Neural progenitor cell (in vitro differentiated cells): ENCODE data around the gene TMEM231.

Experiments used
- EZH2 ChIP-seq: fragments of 200-600 bp; sonication (generic); IDR thresholded peaks from 2 replicates; pipeline ENCODE4 v1.6.1; 2017; ENCODE audit warnings: antibody characterized with exemption, mild to moderate bottlenecking, moderate library complexity
- TF ChIP-seq, protein P1 (sequence below): fragments of 200-600 bp; sonication (generic); IDR thresholded peaks from 2 replicates; pipeline ENCODE4 v1.5.1; 2017; ENCODE audit warnings: antibody characterized with exemption, mild to moderate bottlenecking

DNA sequence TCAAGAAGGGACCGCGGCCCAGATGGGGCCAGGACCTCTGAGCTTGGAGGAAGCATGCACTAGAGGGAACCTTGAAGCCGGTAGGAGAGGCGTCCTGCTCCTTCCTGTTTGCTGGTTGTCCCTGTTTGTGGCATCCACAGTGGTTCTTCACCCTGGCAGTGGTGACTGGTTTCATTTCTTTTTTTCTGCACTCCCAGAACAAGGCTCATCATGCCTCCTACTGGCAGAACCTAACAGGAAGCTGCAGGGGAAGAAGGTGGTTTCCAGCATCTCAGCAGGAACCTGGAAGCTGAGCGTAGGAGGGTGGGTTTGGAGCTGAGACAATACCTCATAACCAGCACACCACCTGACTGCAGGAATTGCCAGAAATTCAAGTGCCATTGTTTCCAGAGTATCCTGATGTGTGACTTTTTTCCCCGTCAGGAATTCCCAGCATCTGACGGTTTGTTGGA is 5.8 kb downstream of the TMEM231 start:
- TF ChIP-seq, protein P1, sequence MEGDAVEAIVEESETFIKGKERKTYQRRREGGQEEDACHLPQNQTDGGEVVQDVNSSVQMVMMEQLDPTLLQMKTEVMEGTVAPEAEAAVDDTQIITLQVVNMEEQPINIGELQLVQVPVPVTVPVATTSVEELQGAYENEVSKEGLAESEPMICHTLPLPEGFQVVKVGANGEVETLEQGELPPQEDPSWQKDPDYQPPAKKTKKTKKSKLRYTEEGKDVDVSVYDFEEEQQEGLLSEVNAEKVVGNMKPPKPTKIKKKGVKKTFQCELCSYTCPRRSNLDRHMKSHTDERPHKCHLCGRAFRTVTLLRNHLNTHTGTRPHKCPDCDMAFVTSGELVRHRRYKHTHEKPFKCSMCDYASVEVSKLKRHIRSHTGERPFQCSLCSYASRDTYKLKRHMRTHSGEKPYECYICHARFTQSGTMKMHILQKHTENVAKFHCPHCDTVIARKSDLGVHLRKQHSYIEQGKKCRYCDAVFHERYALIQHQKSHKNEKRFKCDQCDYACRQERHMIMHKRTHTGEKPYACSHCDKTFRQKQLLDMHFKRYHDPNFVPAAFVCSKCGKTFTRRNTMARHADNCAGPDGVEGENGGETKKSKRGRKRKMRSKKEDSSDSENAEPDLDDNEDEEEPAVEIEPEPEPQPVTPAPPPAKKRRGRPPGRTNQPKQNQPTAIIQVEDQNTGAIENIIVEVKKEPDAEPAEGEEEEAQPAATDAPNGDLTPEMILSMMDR: peak; percentile 60
- no peak for TF ChIP-seq EZH2
